ENCODE measurements around the gene MRPS23.
A peak's percentile ranks its signal among the peaks of the same experiment; 100 is the strongest.

MRPS23 gene

DNA sequence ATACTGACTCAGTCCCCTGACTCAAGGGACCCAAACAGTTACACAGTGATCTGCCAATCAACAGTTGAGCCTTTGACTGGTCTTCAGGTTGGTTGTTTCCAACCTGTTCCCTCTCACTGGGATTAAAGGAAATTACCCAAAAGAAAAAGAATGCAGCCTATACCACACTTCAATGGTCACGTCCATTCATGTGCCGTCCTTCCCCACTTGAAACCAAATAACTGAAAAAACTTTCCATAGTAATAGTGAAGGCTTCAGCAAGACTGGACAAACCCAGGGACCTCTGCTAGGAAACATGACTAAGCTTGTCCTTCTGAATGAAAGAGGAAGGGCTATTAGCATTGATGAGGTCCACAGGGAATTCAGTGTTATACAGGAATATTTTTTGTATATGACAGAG lies 30.6 kb downstream of the MRPS23 start:
- Mint-ChIP-seq H3K27me3 (peaks cover 15% of the 10 kb centered on the region), H3K9me3 (no peaks in the 10 kb centered on the region), H3K36me3 (peaks cover 2% of the 10 kb centered on the region), H3K27ac (no peak overlapping the region), H3K4me1 (no peaks in the 10 kb centered on the region), H3K4me3 (no peak overlapping the region)
- DNase-seq (ENCODE audit: low spot score in 2 of 2) (no peak), ATAC-seq (ENCODE audit: low read depth) (no peak)

- Mint-ChIP-seq H3K9me3 (no peaks in the 10 kb centered on the region), H3K4me3 (no peak overlapping the region), H3K27me3 (peaks cover 15% of the 10 kb centered on the region), H3K27ac (no peak overlapping the region), H3K4me1 (no peaks in the 10 kb centered on the region), H3K36me3 (peaks cover 2% of the 10 kb centered on the region)
- ATAC-seq (ENCODE audit: low read depth) (no peak), DNase-seq (ENCODE audit: low spot score in 2 of 2) (no peak)
These were observed 31.8 kb downstream of the MRPS23 start for GRCh38 chr17:57818066-57818465.

DNA sequence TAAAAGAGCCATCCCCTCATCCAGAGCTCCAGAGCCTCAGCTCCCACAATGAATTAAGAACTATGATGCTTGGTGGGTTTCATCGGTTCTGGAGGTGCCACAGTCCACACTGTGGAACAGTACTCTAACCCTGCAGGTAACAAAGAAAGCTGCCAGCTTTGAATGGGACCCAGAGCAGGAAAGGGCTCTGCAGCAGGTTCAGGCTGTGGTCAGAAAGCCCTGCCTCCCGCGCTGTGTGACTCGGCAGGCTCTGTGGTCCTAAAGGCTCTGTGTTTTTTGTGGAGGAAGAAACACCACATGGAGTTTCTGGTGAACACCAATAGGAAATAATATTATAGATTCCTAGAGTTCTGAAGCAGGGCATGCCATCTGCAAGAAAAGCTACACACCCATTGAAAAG lies 32.5 kb downstream of the MRPS23 start:
- ATAC-seq (ENCODE audit: low read depth) (no peak), DNase-seq (ENCODE audit: low spot score in 2 of 2) (no peak)
- Mint-ChIP-seq H3K27me3 (peaks cover 15% of the 10 kb centered on the region), H3K9me3 (no peaks in the 10 kb centered on the region), H3K27ac (no peak overlapping the region), H3K4me3 (no peak overlapping the region), H3K36me3 (peaks cover 2% of the 10 kb centered on the region), H3K4me1 (no peaks in the 10 kb centered on the region)

DNA sequence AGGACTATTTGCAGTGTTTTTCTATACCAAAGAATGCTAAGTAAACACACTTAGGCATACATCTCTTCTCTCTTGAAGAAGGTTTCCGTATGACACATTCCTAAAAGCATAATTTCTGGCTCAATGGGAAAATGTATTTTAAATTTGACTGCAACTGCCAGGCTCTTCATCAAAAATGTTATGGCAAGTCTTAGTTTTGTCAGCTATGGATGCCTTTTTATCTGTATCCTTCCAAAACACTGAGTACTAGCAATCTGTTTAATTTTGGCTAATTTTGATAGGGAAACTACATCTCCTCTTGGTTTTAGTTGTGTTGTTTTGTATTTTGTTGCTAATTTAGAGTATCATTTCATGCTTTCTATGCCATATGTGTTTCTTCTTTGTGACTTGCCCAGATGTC lies 35.4 kb downstream of the MRPS23 start:
- Mint-ChIP-seq H3K27me3 (peaks cover 22% of the 10 kb centered on the region), H3K4me3 (no peak overlapping the region), H3K9me3 (no peaks in the 10 kb centered on the region), H3K36me3 (peaks cover 2% of the 10 kb centered on the region), H3K27ac (no peak overlapping the region), H3K4me1 (peaks cover 14% of the 10 kb centered on the region)
- DNase-seq (ENCODE audit: low spot score in 2 of 2) (no peak), ATAC-seq (ENCODE audit: low read depth) (no peak)

DNA sequence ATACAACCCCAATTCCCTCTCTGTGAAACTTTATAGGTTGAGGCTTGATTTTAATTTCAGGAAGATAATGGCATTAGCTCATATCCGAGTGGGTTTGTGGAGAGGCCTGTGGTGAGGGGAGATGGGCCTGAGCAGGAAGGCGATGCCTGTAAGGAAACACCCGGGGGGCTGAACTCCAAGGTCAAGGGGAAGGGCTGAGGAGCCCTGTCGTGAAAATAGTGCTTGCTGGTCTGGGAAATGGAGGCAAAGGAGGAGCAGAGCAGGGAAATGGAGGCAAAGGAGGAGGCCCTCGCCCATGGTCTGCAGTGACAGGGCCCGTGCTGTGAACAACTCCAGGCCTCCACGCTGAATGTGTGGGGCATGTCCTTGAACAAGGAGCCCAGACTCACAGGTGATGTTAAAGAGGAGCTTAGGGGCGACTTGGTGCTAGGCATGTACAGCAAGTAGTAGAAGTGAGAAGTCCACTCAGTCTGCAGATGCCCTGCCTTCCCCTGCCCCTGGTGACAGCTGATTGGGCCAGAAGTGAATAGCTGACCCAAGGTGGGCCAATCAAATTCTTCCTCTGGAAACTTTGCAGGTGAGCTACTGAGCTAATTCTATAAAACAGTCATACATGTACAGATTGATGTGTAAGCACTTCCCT lies 38.1 kb downstream of the MRPS23 start:
- DNase-seq (ENCODE audit: low spot score in 2 of 2) (no peak), ATAC-seq (ENCODE audit: low read depth) (no peak)
- Mint-ChIP-seq H3K27me3 (peaks cover 21% of the 10 kb centered on the region), H3K4me3 (peak overlapping the region; percentile 72), H3K36me3 (peaks cover 2% of the 10 kb centered on the region), H3K9me3 (no peaks in the 10 kb centered on the region), H3K27ac (no peak overlapping the region), H3K4me1 (peaks cover 14% of the 10 kb centered on the region)

DNA sequence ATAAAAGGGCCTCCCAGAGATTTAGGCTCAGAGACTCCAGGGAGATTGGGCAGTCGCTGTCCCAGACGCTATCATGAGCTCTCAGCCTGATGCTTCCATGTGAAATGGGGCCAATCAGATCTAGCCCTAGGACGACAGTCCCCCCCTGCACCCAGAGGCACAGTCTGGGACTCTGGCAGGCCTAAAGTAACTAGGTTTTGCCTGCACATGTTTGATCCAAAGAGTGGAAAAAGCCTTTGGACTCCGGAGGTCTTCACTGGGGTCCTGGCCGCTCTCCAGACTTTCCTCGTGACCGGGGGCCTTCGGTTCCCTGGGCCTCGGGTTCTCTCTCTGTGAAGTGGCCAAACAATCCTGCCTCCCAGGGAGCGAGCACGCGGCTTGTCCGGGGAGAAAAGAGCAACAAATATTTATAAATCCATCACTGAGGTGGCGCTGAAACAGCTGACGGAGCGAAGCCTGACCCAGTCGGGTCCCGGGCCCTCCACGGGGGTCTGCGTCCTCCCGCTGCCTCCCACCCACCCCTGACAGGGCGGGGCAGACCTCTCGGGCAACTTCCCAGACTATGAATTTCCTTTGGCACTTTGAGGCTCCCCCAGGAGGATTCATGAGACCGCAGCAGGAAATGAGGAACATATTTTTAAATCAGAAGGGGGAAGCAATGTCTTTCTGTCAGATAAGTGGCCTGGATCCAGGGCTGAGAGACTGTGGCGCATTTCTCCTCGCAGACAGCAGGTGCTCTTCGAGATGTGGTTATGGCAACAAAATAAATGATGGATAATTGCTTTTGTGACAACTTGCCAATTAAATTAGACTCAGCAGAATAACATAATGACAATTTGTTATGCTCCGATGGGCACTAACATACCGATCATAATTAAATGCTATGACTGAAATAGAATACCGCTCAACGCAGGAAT lies 38.9 kb downstream of the MRPS23 start:
- Mint-ChIP-seq H3K27ac (no peak overlapping the region), H3K4me1 (peaks cover 14% of the 10 kb centered on the region), H3K27me3 (peaks cover 21% of the 10 kb centered on the region), H3K4me3 (peak overlapping the region; percentile 72), H3K36me3 (no peaks in the 10 kb centered on the region), H3K9me3 (no peaks in the 10 kb centered on the region)
- peak; percentile 76 for ATAC-seq (ENCODE audit: low read depth)
- no peak for DNase-seq (ENCODE audit: low spot score in 2 of 2)

DNA sequence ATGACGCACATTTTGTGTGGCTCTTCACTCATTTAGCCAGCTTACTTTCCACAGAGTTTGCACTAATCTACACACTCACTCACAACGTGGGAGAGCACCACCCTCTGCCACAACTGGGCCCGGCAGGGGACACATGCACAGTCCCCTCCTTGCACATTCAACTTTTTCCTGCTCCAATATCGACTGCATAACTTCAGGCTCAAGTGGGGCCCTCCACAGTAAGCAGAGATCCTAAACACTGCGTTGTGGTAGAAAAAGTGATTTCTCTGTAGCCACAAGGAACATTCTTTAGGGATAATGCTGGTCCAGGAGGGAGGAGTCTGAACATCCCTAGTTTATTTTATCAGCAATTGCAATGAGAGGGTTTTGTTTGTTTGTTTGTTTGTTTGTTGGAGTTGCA lies 40.0 kb downstream of the MRPS23 start:
- H3K27ac Mint-ChIP-seq = no peak overlapping the region
- ATAC-seq (ENCODE audit: low read depth) = no peak
- no peak overlapping the region for H3K4me3 Mint-ChIP-seq

GRCh38 chr17:57808882-57809281 lies 41.0 kb downstream of the MRPS23 start:
- Mint-ChIP-seq H3K27ac (no peak overlapping the region), H3K27me3 (peaks cover 22% of the 10 kb centered on the region), H3K9me3 (no peaks in the 10 kb centered on the region), H3K4me1 (peaks cover 14% of the 10 kb centered on the region), H3K4me3 (no peak overlapping the region), H3K36me3 (no peaks in the 10 kb centered on the region)
- ATAC-seq (ENCODE audit: low read depth) (no peak), DNase-seq (ENCODE audit: low spot score in 2 of 2) (no peak)

More for the DNA sequence above, 40.0 kb downstream of the MRPS23 start:
- no peaks in the 10 kb centered on the region for H3K9me3 Mint-ChIP-seq
- H3K36me3 Mint-ChIP-seq = no peaks in the 10 kb centered on the region
- peaks cover 21% of the 10 kb centered on the region for H3K27me3 Mint-ChIP-seq
- DNase-seq (ENCODE audit: low spot score in 2 of 2) = no peak
- peaks cover 14% of the 10 kb centered on the region for H3K4me1 Mint-ChIP-seq

- Mint-ChIP-seq H3K36me3 (peaks cover 1% of the 10 kb centered on the region), H3K9me3 (peaks cover 5% of the 10 kb centered on the region), H3K4me3 (no peak overlapping the region), H3K27ac (no peak overlapping the region), H3K27me3 (peaks cover 22% of the 10 kb centered on the region), H3K4me1 (peaks cover 8% of the 10 kb centered on the region)
- ATAC-seq (ENCODE audit: low read depth) = no peak
- no peak for DNase-seq (ENCODE audit: low spot score in 2 of 2)
These were observed 43.5 kb downstream of the MRPS23 start for GRCh38 chr17:57806167-57806830.

- H3K4me1 Mint-ChIP-seq = no peaks in the 10 kb centered on the region
These were observed 46.8 kb downstream of the MRPS23 start for GRCh38 chr17:57803021-57803420.

DNA sequence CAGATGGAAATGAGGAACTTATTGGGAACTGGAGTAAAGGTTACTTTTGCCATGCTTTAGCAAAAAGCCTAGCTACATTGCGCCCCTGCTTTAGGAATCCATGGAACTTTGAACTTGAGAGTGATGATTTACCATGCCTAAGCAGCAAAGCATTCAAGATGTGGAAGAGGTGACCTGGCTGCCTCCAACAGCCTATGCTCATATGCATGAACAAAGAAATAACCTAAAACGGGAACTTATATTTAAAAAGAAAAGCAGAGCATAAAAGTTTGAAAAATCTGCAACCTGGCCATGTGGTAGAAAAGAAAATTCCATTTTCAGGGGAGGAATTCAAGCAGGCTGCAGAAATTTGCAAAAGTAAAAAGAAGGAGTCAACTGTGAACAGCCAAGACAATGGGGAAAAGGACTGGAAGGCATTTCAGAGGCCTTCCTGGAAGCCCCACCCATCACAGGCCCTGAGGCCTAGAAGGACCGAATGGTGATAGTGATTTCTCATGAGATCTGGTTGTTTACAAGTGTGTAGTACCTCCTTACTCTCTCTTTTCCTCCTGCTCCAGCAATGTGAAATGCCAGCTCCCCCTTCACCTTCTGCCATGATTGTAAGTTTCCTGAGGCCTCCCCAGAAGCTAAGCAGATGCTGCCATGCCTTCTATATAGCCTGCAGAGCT lies 48.7 kb downstream of the MRPS23 start:
- H3K27ac Mint-ChIP-seq = no peak overlapping the region
- peaks cover 5% of the 10 kb centered on the region for H3K36me3 Mint-ChIP-seq
- ATAC-seq (ENCODE audit: low read depth) = no peak

More at GRCh38 chr17:57803021-57803420, 46.8 kb downstream of the MRPS23 start:
- H3K27ac Mint-ChIP-seq = no peak overlapping the region
- H3K9me3 Mint-ChIP-seq = peaks cover 7% of the 10 kb centered on the region
- peaks cover 5% of the 10 kb centered on the region for H3K36me3 Mint-ChIP-seq
- DNase-seq (ENCODE audit: low spot score in 2 of 2) (no peak), ATAC-seq (ENCODE audit: low read depth) (no peak)
- no peak overlapping the region for H3K4me3 Mint-ChIP-seq
- peaks cover 12% of the 10 kb centered on the region for H3K27me3 Mint-ChIP-seq

GRCh38 chr17:57794841-57795240 lies 55.0 kb downstream of the MRPS23 start:
- H3K36me3 Mint-ChIP-seq = no peaks in the 10 kb centered on the region
- DNase-seq (ENCODE audit: low spot score in 2 of 2) = no peak
- H3K9me3 Mint-ChIP-seq = no peaks in the 10 kb centered on the region

More for the DNA sequence above, 48.7 kb downstream of the MRPS23 start:
- Mint-ChIP-seq H3K4me1 (no peaks in the 10 kb centered on the region), H3K9me3 (peaks cover 7% of the 10 kb centered on the region), H3K4me3 (no peak overlapping the region), H3K27me3 (peaks cover 3% of the 10 kb centered on the region)
- no peak for DNase-seq (ENCODE audit: low spot score in 2 of 2)

DNA sequence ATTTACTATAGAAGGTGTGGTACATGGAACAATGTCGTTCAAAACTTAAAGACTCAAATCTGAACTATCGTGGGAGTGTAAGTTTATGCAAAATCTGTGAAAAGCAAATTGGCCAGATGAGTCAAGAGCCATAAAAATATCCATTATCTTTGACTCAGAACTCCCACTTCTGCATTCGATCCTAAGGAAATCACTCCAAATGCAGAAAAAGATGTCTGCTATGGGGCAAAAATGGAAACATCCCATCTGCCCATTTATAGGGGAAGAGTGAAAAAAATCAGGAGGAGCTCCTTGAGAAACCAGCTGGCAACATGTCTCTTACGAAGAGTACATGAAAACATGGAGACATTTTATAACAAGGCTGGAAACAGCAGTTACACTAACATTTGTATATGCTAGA lies 61.1 kb downstream of the MRPS23 start:
- Mint-ChIP-seq H3K36me3 (no peaks in the 10 kb centered on the region), H3K4me1 (no peaks in the 10 kb centered on the region), H3K9me3 (no peaks in the 10 kb centered on the region), H3K4me3 (no peak overlapping the region), H3K27ac (no peak overlapping the region), H3K27me3 (peaks cover 24% of the 10 kb centered on the region)
- no peak for DNase-seq (ENCODE audit: low spot score in 2 of 2)
- ATAC-seq (ENCODE audit: low read depth) = no peak

More at GRCh38 chr17:57794841-57795240, 55.0 kb downstream of the MRPS23 start:
- H3K4me3 Mint-ChIP-seq = no peak overlapping the region
- H3K4me1 Mint-ChIP-seq = no peaks in the 10 kb centered on the region
- no peak overlapping the region for H3K27ac Mint-ChIP-seq
- peaks cover 4% of the 10 kb centered on the region for H3K27me3 Mint-ChIP-seq
- ATAC-seq (ENCODE audit: low read depth) = no peak

DNA sequence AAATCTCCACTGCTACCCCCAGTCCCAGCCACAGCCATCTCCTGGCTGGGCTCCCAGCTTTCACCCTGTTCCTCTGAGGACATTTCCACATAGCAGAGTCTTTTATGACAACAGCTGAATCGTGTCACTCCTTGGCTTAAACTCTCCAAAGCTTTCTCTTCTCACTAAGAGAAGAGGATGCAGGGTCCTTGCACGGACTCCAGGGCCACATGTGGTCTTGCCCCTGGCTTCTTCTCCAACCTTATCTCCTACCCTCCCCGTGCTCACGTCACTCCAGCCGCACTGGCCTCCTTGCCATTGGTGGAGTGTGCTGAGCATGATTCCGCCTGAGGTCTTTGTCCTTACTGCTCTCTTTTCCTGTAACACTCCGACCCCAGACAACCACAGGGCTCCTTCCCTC lies 64.8 kb downstream of the MRPS23 start:
- ATAC-seq (ENCODE audit: low read depth) (no peak), DNase-seq (ENCODE audit: low spot score in 2 of 2) (no peak)
- H3K9me3 Mint-ChIP-seq = no peaks in the 10 kb centered on the region
- H3K27ac Mint-ChIP-seq = no peak overlapping the region
- no peak overlapping the region for H3K4me3 Mint-ChIP-seq
- no peaks in the 10 kb centered on the region for H3K4me1 Mint-ChIP-seq
- peaks cover 23% of the 10 kb centered on the region for H3K27me3 Mint-ChIP-seq
- H3K36me3 Mint-ChIP-seq = no peaks in the 10 kb centered on the region
